ENCODE data around the gene SLC25A33.

Gene SLC25A33

GRCh38 chr1:9600861-9601834 is 61.9 kb downstream of the SLC25A33 start:
- DNase-seq (ENCODE audit: low read depth in 2 of 2), result no peak

- DNase-seq (ENCODE audit: low read depth in 2 of 2), result no peak
Measured at GRCh38 chr1:9601942-9602793, 62.9 kb downstream of the SLC25A33 start.

- no peak for DNase-seq (ENCODE audit: low read depth in 2 of 2)
Measured at GRCh38 chr1:9602794-9603167, 63.5 kb downstream of the SLC25A33 start.

GRCh38 chr1:9603307-9603706 is 64.0 kb downstream of the SLC25A33 start:
- DNase-seq (ENCODE audit: low read depth in 2 of 2), result no peak

GRCh38 chr1:9603766-9604753 is 64.8 kb downstream of the SLC25A33 start:
- DNase-seq (ENCODE audit: low read depth in 2 of 2), result no peak

- DNase-seq (ENCODE audit: low read depth in 2 of 2), result no peak
Measured at GRCh38 chr1:9604836-9605235, 65.6 kb downstream of the SLC25A33 start.

GRCh38 chr1:9605946-9606455 is 66.7 kb downstream of the SLC25A33 start:
- DNase-seq (ENCODE audit: low read depth in 2 of 2), result no peak

GRCh38 chr1:9606458-9606857 is 67.2 kb downstream of the SLC25A33 start:
- no peak for DNase-seq (ENCODE audit: low read depth in 2 of 2)

GRCh38 chr1:9606948-9607347 is 67.7 kb downstream of the SLC25A33 start:
- DNase-seq (ENCODE audit: low read depth in 2 of 2), result no peak

- DNase-seq (ENCODE audit: low read depth in 2 of 2), result no peak
Measured at GRCh38 chr1:9607352-9607751, 68.1 kb downstream of the SLC25A33 start.

- DNase-seq (ENCODE audit: low read depth in 2 of 2), result no peak
Measured at GRCh38 chr1:9609998-9610397, 70.7 kb downstream of the SLC25A33 start.

- DNase-seq (ENCODE audit: low read depth in 2 of 2), result no peak
Measured at GRCh38 chr1:9610548-9610947, 71.3 kb downstream of the SLC25A33 start.

GRCh38 chr1:9611716-9612115 is 72.5 kb downstream of the SLC25A33 start:
- DNase-seq (ENCODE audit: low read depth in 2 of 2), result no peak

GRCh38 chr1:9612162-9612845 is 73.0 kb downstream of the SLC25A33 start:
- DNase-seq (ENCODE audit: low read depth in 2 of 2), result no peak

- DNase-seq (ENCODE audit: low read depth in 2 of 2), result no peak
Measured at GRCh38 chr1:9612871-9613624, 73.8 kb downstream of the SLC25A33 start.

- no peak for DNase-seq (ENCODE audit: low read depth in 2 of 2)
Measured at GRCh38 chr1:9613625-9614299, 74.5 kb downstream of the SLC25A33 start.

GRCh38 chr1:9615316-9616063 is 76.2 kb downstream of the SLC25A33 start:
- peak in 1 of 2 donors; percentile 44 for DNase-seq (ENCODE audit: low read depth in 2 of 2)

- no peak for DNase-seq (ENCODE audit: low read depth in 2 of 2)
Measured at GRCh38 chr1:9618909-9619679, 79.8 kb downstream of the SLC25A33 start.
